ENCODE measurements around the gene DAO.

DNA sequence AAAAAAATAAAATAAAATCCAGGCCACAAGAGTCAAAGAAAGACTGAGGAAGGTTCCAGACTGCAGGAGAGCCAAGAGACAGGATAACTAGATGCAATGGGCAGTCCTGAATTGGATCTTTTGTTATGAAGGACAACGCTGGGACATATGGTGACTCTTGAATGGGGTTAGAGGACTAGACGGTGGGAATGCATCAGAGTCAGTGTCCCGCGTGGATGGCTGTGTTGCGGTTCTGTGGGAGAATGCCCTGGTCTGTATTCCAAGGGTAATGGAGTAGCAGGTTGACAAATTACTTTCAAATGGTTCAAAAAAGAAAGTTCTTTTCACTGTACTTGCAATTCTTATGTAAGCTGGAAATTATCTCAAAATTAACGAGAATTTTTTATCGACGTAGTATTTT, 42.7 kb upstream of the DAO start:
- TF ChIP-seq POLR2A (IDR thresholded peaks at IDR 0.05), result no peak
- TF ChIP-seq, protein P1, sequence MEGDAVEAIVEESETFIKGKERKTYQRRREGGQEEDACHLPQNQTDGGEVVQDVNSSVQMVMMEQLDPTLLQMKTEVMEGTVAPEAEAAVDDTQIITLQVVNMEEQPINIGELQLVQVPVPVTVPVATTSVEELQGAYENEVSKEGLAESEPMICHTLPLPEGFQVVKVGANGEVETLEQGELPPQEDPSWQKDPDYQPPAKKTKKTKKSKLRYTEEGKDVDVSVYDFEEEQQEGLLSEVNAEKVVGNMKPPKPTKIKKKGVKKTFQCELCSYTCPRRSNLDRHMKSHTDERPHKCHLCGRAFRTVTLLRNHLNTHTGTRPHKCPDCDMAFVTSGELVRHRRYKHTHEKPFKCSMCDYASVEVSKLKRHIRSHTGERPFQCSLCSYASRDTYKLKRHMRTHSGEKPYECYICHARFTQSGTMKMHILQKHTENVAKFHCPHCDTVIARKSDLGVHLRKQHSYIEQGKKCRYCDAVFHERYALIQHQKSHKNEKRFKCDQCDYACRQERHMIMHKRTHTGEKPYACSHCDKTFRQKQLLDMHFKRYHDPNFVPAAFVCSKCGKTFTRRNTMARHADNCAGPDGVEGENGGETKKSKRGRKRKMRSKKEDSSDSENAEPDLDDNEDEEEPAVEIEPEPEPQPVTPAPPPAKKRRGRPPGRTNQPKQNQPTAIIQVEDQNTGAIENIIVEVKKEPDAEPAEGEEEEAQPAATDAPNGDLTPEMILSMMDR (IDR thresholded peaks at IDR 0.05), result no peak
